Spinal cord (tissue), 10 donors: ENCODE measurements around the gene TAS1R3. TPM values are rescaled to one million over a fixed set of nuclear protein-coding genes. Genes with fewer than 3 reads are reported as not detected.
A peak's percentile ranks its signal among the peaks of the same experiment; 100 is the strongest.

Experiments
- DNase-seq, 6 donors: peaks; one replicate each; pipeline versions ENCODE4 v3.0.0 to v3.0.0-alpha.2; 2013 to 2015; ENCODE audit warnings: low spot score in 6 of 6, low read depth in 4 of 6
- H3K27ac ChIP-seq: one replicate; pipeline ENCODE4 v1.5.1; 2013; ENCODE audit warnings: low read depth, low read length, control low read depth
- H3K27me3 ChIP-seq: one replicate; pipeline ENCODE4 v1.6.1; 2013; ENCODE audit warnings: low read length; ENCODE audit not compliant: control insufficient read depth, insufficient read depth
- H3K36me3 ChIP-seq: one replicate; pipeline ENCODE4 v1.6.1; 2013; ENCODE audit warnings: low read length; ENCODE audit not compliant: control insufficient read depth, insufficient read depth
- H3K4me1 ChIP-seq: one replicate; pipeline ENCODE4 v1.6.1; 2013; ENCODE audit warnings: low read length; ENCODE audit not compliant: control insufficient read depth, insufficient read depth
- H3K4me3 ChIP-seq: one replicate; pipeline ENCODE4 v1.5.1; 2013; ENCODE audit warnings: low read depth, low read length, control low read depth
- H3K9me3 ChIP-seq: one replicate; pipeline ENCODE4 v1.6.1; 2013; ENCODE audit warnings: low read length; ENCODE audit not compliant: control insufficient read depth, insufficient read depth
- WGBS: methylation state at CpG from one replicate; pipeline ENCODE4 v1.1.5; 2013; ENCODE audit warnings: missing lambda C conversion rate; ENCODE audit not compliant: insufficient coverage; 5-methylcytosine and 5-hydroxymethylcytosine counted together
- polyA plus RNA-seq, 2 donors: library from polyadenylated mRNA; unstranded; fragments of 120-200 nt; gene quantifications; one replicate each; pipeline ENCODE4 v1.2.1, GENCODE V29; 2013; ENCODE audit not compliant: insufficient read length in 2 of 2
- small RNA-seq: library from RNA; depleted of rRNA; stranded (forward); fragments of <200 nt; gene quantifications from one replicate; pipeline ENCODE3, GENCODE V24; 2014; ENCODE audit warnings: low replicate concordance
- total RNA-seq, 2 donors: library from RNA; depleted of rRNA in 1 of 2; stranded (reverse); fragments of 120-200 nt in 1 of 2; fragments of >200 nt in 1 of 2; gene quantifications; one replicate each; pipeline versions ENCODE4 v1.2.3 to v1.2.4, GENCODE V29; 2013 to 2014
- donor health status: healthy.

The TAS1R3 gene
- total and polyA plus RNA-seq, 4 donors, result 0.10 to 0.98 (median 0.65) TPM

DNA sequence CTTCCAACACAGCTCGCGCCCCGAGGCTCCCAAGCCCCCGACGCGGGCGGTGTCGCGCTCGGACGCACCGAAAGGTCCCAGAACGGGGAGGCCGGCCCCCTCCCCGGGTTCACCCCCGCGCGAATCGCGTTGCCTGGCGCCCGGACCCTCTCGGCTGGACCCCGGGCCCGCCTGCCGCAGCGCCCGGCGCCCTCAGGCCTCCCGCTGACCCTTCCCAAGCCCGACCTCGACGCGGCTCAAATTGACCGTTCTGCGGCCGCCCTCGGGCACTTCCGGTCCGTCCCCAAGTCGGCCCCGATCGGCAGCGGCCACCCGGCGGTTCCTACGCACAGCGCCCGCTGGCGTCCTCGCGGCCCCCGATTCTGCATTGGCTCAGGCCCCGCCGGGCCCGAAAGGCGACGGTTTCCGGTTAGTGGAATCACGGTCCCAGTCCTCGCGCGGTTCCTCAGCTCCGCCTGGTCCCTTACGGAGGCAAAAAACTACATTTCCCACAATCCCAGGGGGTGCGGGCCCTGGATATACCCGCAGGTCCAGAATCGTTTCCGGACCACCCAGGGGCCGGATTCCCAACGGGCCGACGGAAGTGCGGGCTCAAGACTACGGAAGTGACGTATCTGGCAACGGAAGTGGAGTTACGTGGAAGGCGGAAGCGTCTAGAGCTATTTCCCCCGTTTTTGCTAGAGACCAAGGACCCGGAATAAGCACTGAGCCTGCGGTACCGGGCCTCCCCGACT lies 44.0 kb downstream of the TAS1R3 start, which contains the start of gene AURKAIP1:
Gene AURKAIP1 (minus strand): TSS at position 279 of the 734 bp plus-strand sequence. CDS start 451 bp downstream, outside the sequence.
- H3K4me3 ChIP-seq, result peak within 1 kb of the TSS; percentile 85
- peaks cover 54% of the 10 kb centered on the region for H3K36me3 ChIP-seq
- peak within 1 kb of the TSS; percentile 88 for H3K27ac ChIP-seq
- no peaks in the 10 kb centered on the region for H3K27me3 ChIP-seq
- no peaks in the 10 kb centered on the region for H3K9me3 ChIP-seq
- peak; percentile 98 to 100 (median 100) for DNase-seq
- WGBS, result under 1% methylated on average over 85 of the region's 85 CpGs
- H3K4me1 ChIP-seq, result peaks cover 41% of the 10 kb centered on the region

DNA sequence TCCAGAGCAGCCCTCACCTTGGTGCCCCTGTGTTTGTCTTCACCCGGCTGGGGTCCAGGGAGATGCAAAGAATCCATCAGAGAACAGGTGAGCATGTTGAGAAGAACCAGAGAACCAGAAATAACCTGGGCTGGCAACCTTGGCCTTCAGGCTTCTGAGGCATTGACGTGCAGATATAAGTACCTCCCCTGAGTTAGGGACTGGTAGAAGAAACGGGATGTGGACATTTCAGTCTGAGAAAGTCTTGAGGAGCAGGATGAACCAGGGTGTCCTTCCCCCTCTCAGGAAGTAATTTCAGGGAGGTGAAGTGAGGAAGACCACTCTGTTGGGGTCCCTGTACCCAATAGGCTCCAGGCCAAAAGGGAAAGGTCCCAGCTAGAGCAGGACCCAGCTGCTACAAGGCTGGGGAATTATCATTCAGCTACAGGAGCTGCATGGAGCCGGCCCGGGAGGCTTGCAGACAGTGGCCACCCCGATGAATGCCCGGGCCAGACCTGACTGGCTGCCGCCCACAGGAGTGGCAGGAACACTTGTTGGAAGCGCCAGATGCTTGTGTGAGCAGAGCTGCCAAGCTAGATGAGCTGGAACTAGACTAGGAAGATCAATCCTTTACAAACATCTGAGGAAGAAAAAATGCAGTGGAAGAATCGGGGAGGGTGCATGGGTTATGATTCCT lies 45.6 kb downstream of the TAS1R3 start:
- peaks cover 38% of the 10 kb centered on the region for H3K4me1 ChIP-seq
- H3K27me3 ChIP-seq, result no peaks in the 10 kb centered on the region
- H3K4me3 ChIP-seq, result no peak overlapping the region
- no peak for DNase-seq
- H3K36me3 ChIP-seq, result peaks cover 54% of the 10 kb centered on the region
- H3K9me3 ChIP-seq, result no peaks in the 10 kb centered on the region
- no peak overlapping the region for H3K27ac ChIP-seq
- 96% methylated on average over 9 of the region's 10 CpGs for WGBS

DNA sequence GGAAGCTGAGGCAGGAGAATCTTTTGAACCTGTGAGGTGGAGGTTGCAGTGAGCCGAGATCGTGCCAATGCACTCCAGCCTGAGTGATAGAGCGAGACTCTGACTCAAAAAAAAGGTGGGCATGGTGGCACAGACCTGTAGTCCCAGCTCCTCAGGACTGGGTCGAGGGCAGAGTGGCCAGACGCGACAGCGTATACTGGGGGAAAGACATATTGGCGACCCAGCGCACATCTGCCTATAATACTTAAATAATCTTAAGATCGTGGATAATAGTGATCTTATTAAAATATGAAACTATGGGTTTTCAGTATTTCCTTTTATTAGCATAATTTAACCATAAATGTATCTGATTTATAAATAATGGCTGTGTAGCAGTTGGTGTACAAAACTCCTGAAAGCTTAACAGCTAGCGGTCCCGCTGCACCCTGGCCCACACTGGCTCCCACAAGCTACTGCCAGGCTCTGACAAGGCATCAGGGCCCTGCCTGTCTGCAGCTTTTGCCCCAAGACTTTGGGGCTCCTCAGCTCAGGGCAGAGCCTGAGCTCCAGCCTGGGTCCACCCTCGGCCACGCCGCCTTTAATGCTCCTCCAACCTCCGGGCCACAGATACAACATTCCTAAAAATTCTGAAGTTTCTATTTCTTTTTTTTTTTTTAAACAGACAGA lies 46.6 kb downstream of the TAS1R3 start:
- peaks cover 29% of the 10 kb centered on the region for H3K4me1 ChIP-seq
- 90% methylated on average over 9 of the region's 16 CpGs for WGBS
- no peak for DNase-seq
- H3K36me3 ChIP-seq, result peaks cover 49% of the 10 kb centered on the region
- H3K27ac ChIP-seq, result no peak overlapping the region
- H3K9me3 ChIP-seq, result no peaks in the 10 kb centered on the region
- H3K4me3 ChIP-seq, result no peak overlapping the region
- H3K27me3 ChIP-seq, result no peaks in the 10 kb centered on the region

DNA sequence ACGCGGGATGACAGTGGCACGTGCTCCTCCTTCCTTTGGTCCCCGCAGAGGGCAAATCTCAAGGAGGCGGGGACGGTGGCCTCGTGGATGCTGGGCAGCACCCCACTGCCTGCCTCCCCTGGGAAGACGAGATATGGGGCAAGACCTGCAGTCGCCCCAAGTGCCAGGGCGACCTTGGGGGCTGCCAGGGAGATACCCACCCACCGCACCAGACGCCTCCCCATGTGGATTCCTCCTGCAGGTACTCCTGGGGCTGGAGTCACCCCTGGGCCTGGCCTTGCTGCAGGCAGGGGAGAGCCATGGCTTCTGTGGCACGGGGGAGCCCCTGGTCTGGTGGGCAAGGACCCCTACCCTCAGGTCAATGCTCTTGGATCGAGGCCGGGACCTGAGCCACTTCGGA lies 49.8 kb downstream of the TAS1R3 start:
- no peak for DNase-seq
- H3K27me3 ChIP-seq, result no peaks in the 10 kb centered on the region
- peaks cover 6% of the 10 kb centered on the region for H3K4me1 ChIP-seq
- peaks cover 54% of the 10 kb centered on the region for H3K36me3 ChIP-seq
- no peak overlapping the region for H3K27ac ChIP-seq
- H3K9me3 ChIP-seq, result no peaks in the 10 kb centered on the region
- 94% methylated on average over 16 of the region's 16 CpGs for WGBS
- H3K4me3 ChIP-seq, result no peak overlapping the region

DNA sequence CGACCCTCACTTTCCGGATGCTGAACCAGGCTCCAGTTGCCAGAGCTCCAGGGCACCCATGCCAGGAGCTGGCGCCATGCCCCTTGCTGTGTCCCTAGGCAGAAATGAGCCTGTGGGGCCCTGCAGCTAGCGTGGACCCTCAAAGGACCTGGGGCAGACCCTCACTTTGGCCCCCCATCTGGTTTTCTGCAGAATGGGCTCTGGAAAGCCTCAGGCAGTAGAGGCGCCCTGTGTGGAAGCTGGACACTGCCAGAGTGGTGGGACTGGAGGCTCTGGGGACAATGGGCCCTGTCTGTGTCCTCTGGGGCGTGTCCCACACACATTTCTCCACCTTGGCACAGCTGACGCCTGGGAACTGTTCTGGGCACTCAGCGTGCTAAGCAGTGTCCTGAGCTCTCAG lies 50.2 kb downstream of the TAS1R3 start:
- DNase-seq, result no peak
- Histone ChIP-seq H3K4me1 (peaks cover 2% of the 10 kb centered on the region), H3K27me3 (no peaks in the 10 kb centered on the region), H3K36me3 (peaks cover 57% of the 10 kb centered on the region), H3K4me3 (no peak overlapping the region), H3K27ac (no peak overlapping the region), H3K9me3 (no peaks in the 10 kb centered on the region)
- 87% methylated on average over 8 of the region's 8 CpGs for WGBS

Small RNA genes within 50 kb of the gene (small RNA-seq; reads per million reads assigned to genes)
- not detected for gene MIR6726

Other genes starting within 250 kb of the TAS1R3 start
- 1 to 10 TPM; 4.4 to 9.9 TPM for gene C1orf159, start 215.2 kb upstream of the TAS1R3 start, total RNA-seq
- 10 to 100 TPM; 22.3 to 27.0 TPM for gene C1orf159, start 215.2 kb upstream of the TAS1R3 start, polyA plus RNA-seq
- 1 to 10 TPM in 1 of 2 donors, under 1 TPM in 1; 0.79 to 2.1 TPM for gene TTLL10, start 157.4 kb upstream of the TAS1R3 start, total RNA-seq
- gene TTLL10, start 157.4 kb upstream of the TAS1R3 start, polyA plus RNA-seq, result 1 to 10 TPM; 1.2 to 1.3 TPM
- gene TNFRSF18, start 124.7 kb upstream of the TAS1R3 start, total RNA-seq, result under 1 TPM; 0.20 to 0.22 TPM
- gene TNFRSF18, start 124.7 kb upstream of the TAS1R3 start, polyA plus RNA-seq, result under 1 TPM; 0.36 to 0.68 TPM
- 1 to 10 TPM in 1 of 2 donors, under 1 TPM in 1; 0.20 to 1.5 TPM for gene TNFRSF4, start 117.1 kb upstream of the TAS1R3 start, total RNA-seq
- 1 to 10 TPM; 1.0 to 1.2 TPM for gene TNFRSF4, start 117.1 kb upstream of the TAS1R3 start, polyA plus RNA-seq
- 10 to 100 TPM; 31.0 to 86.7 TPM for gene SDF4, start 99.3 kb upstream of the TAS1R3 start, total RNA-seq
- gene SDF4, start 99.3 kb upstream of the TAS1R3 start, polyA plus RNA-seq, result 100 to 1,000 TPM; 125 to 160 TPM
- gene B3GALT6, start 99.0 kb upstream of the TAS1R3 start, total RNA-seq, result 10 to 100 TPM; 11.5 to 30.4 TPM
- 10 to 100 TPM; 39.7 to 40.1 TPM for gene B3GALT6, start 99.0 kb upstream of the TAS1R3 start, polyA plus RNA-seq
- gene C1QTNF12, start 84.6 kb upstream of the TAS1R3 start, total RNA-seq, result 10 to 100 TPM in 1 of 2 donors, 1 to 10 TPM in 1; 2.7 to 10.4 TPM
- gene C1QTNF12, start 84.6 kb upstream of the TAS1R3 start, polyA plus RNA-seq, result 1 to 10 TPM; 1.4 to 5.7 TPM
- gene UBE2J2, start 57.4 kb upstream of the TAS1R3 start, total RNA-seq, result 10 to 100 TPM; 26.4 to 42.4 TPM
- gene UBE2J2, start 57.4 kb upstream of the TAS1R3 start, polyA plus RNA-seq, result 10 to 100 TPM; 65.6 to 82.9 TPM
- gene SCNN1D, start 50.8 kb upstream of the TAS1R3 start, total RNA-seq, result 10 to 100 TPM in 1 of 2 donors, 1 to 10 TPM in 1; 2.2 to 10.3 TPM
- 10 to 100 TPM; 16.8 to 24.5 TPM for gene SCNN1D, start 50.8 kb upstream of the TAS1R3 start, polyA plus RNA-seq
- gene ACAP3, start 23.4 kb upstream of the TAS1R3 start, total RNA-seq, result 10 to 100 TPM; 58.7 to 70.6 TPM
- 100 to 1,000 TPM; 222 to 265 TPM for gene ACAP3, start 23.4 kb upstream of the TAS1R3 start, polyA plus RNA-seq
- 10 to 100 TPM in 1 of 2 donors, 1 to 10 TPM in 1; 6.2 to 14.2 TPM for gene PUSL1, start 22.7 kb upstream of the TAS1R3 start, total RNA-seq
- 10 to 100 TPM; 16.0 to 17.7 TPM for gene PUSL1, start 22.7 kb upstream of the TAS1R3 start, polyA plus RNA-seq
- gene INTS11, start 6.6 kb upstream of the TAS1R3 start, total RNA-seq, result 10 to 100 TPM; 39.8 to 82.5 TPM
- 100 to 1,000 TPM; 146 to 206 TPM for gene INTS11, start 6.6 kb upstream of the TAS1R3 start, polyA plus RNA-seq
- gene CPTP, start 6.5 kb upstream of the TAS1R3 start, total RNA-seq, result 10 to 100 TPM in 1 of 2 donors, 1 to 10 TPM in 1; 9.6 to 18.8 TPM
- 10 to 100 TPM; 31.8 to 32.0 TPM for gene CPTP, start 6.5 kb upstream of the TAS1R3 start, polyA plus RNA-seq
- gene DVL1, start 18.1 kb downstream of the TAS1R3 start, total RNA-seq, result 10 to 100 TPM; 35.7 to 68.7 TPM
- 10 to 100 TPM; 82.7 to 87.1 TPM for gene DVL1, start 18.1 kb downstream of the TAS1R3 start, polyA plus RNA-seq
- 100 to 1,000 TPM in 1 of 2 donors, 10 to 100 TPM in 1; 40.6 to 212 TPM for gene MXRA8, start 27.3 kb downstream of the TAS1R3 start, total RNA-seq
- gene MXRA8, start 27.3 kb downstream of the TAS1R3 start, polyA plus RNA-seq, result 100 to 1,000 TPM in 1 of 2 donors, 10 to 100 TPM in 1; 48.1 to 106 TPM
- gene AURKAIP1, start 43.9 kb downstream of the TAS1R3 start, total RNA-seq, result 100 to 1,000 TPM in 1 of 2 donors, 10 to 100 TPM in 1; 41.4 to 105 TPM
- gene AURKAIP1, start 43.9 kb downstream of the TAS1R3 start, polyA plus RNA-seq, result 100 to 1,000 TPM; 124 to 130 TPM
- gene CCNL2, start 68.1 kb downstream of the TAS1R3 start, total RNA-seq, result 100 to 1,000 TPM; 148 to 178 TPM
- 100 to 1,000 TPM; 214 to 303 TPM for gene CCNL2, start 68.1 kb downstream of the TAS1R3 start, polyA plus RNA-seq
- 100 to 1,000 TPM in 1 of 2 donors, 10 to 100 TPM in 1; 56.9 to 117 TPM for gene MRPL20, start 76.0 kb downstream of the TAS1R3 start, total RNA-seq
- gene MRPL20, start 76.0 kb downstream of the TAS1R3 start, polyA plus RNA-seq, result 100 to 1,000 TPM; 108 to 119 TPM
- gene ANKRD65, start 90.0 kb downstream of the TAS1R3 start, total RNA-seq, result 1 to 10 TPM; 1.8 to 6.7 TPM
- 10 to 100 TPM; 10.6 to 10.8 TPM for gene ANKRD65, start 90.0 kb downstream of the TAS1R3 start, polyA plus RNA-seq
- gene VWA1, start 104.4 kb downstream of the TAS1R3 start, total RNA-seq, result 10 to 100 TPM; 11.4 to 34.5 TPM
- gene VWA1, start 104.4 kb downstream of the TAS1R3 start, polyA plus RNA-seq, result 10 to 100 TPM; 53.0 to 67.0 TPM
- gene ATAD3C, start 118.4 kb downstream of the TAS1R3 start, total RNA-seq, result under 1 TPM; 0.10 to 0.72 TPM
- 1 to 10 TPM in 1 of 2 donors, under 1 TPM in 1; 0.68 to 2.3 TPM for gene ATAD3C, start 118.4 kb downstream of the TAS1R3 start, polyA plus RNA-seq
- gene ATAD3B, start 140.5 kb downstream of the TAS1R3 start, total RNA-seq, result 10 to 100 TPM in 1 of 2 donors, 1 to 10 TPM in 1; 9.8 to 19.7 TPM
- gene ATAD3B, start 140.5 kb downstream of the TAS1R3 start, polyA plus RNA-seq, result 10 to 100 TPM; 18.4 to 37.8 TPM
- 10 to 100 TPM in 1 of 2 donors, 1 to 10 TPM in 1; 9.0 to 22.0 TPM for gene ATAD3A, start 180.9 kb downstream of the TAS1R3 start, total RNA-seq
- gene ATAD3A, start 180.9 kb downstream of the TAS1R3 start, polyA plus RNA-seq, result 10 to 100 TPM; 33.0 to 45.7 TPM
- 10 to 100 TPM; 10.2 to 12.3 TPM for gene TMEM240, start 209.3 kb downstream of the TAS1R3 start, total RNA-seq
- 10 to 100 TPM; 43.5 to 47.7 TPM for gene TMEM240, start 209.3 kb downstream of the TAS1R3 start, polyA plus RNA-seq
- 10 to 100 TPM; 42.1 to 54.3 TPM for gene SSU72, start 243.6 kb downstream of the TAS1R3 start, total RNA-seq
- gene SSU72, start 243.6 kb downstream of the TAS1R3 start, polyA plus RNA-seq, result 100 to 1,000 TPM; 112 to 121 TPM